ENCODE measurements around the gene ADARB2. TPM values are rescaled to one million over a fixed set of nuclear protein-coding genes. Genes with fewer than 3 reads are reported as not detected.

The ADARB2 gene
- total and polyA plus RNA-seq, 2 experiments from 2014 or later: 2.0 to 5.0 TPM

DNA sequence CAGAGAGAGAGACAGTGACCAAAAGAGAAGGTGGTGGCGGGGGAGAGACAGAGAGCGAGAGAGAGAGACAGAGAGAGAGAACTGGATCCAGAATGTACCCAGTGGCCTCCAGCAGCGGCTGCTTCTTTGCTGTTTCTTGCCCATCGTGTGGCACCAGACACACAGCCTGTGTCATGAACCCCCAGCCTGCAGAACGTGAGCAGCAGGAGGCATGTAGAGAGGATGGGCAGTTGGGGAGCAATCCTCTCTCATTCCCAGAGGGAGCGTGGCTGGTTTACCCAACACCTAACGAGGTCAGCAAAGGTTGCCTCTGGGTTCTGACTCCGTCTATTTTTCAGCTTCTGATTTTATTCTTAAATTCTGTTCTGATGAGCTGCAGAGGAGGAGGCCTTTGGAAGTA lies 168.1 kb downstream of the ADARB2 start:
- Mint-ChIP-seq H3K4me1 (no peaks in the 10 kb centered on the region; the same call in 2 of the 3 replicates), H3K36me3 (ENCODE audit: low read depth) (no peaks in the 10 kb centered on the region; the same call in 2 of the 3 replicates), H3K9me3 (peaks cover 3% of the 10 kb centered on the region; the same call in 1 of the 3 replicates), H3K4me3 (no peak overlapping the region), H3K27ac (no peak overlapping the region), H3K27me3 (ENCODE audit: insufficient read depth, low read depth, poor library complexity) (peaks cover 7% of the 10 kb centered on the region)
- ATAC-seq: no peak
- no peak overlapping the region for H3K4me3 ChIP-seq
- no peaks in the 10 kb centered on the region for H3K79me2 ChIP-seq (replicated peaks; ENCODE audit: insufficient read depth)
- no peak overlapping the region for H3K27ac ChIP-seq (ENCODE audit: low read depth)
- TF ChIP-seq ETS1 (IDR thresholded peaks at IDR 0.05) (no peak), CREB1 (CRISPR knock-in tag; IDR thresholded peaks at IDR 0.05; ENCODE audit: low read depth) (no peak), JUNB (IDR thresholded peaks at IDR 0.05; ENCODE audit: unreplicated experiment) (no peak), EZH2phosphoT487 (IDR thresholded peaks at IDR 0.05; ENCODE audit: unreplicated experiment) (no peak), ZNF462 (CRISPR knock-in tag; IDR thresholded peaks at IDR 0.05) (no peak), STAT1 (IDR thresholded peaks at IDR 0.05; ENCODE audit: unreplicated experiment) (no peak), POLR2AphosphoS5 (IDR thresholded peaks at IDR 0.05; ENCODE audit: low read depth) (no peak), ZNF114 (CRISPR knock-in tag; IDR thresholded peaks at IDR 0.05) (no peak), ZNF331 (CRISPR knock-in tag; IDR thresholded peaks at IDR 0.05; ENCODE audit: low read depth) (no peak), EZH2 (IDR thresholded peaks at IDR 0.05; ENCODE audit: low read depth, unreplicated experiment) (no peak), CTCF (conservative IDR thresholded peaks at IDR 0.05; ENCODE audit: low read depth in 2 of 2) (no peak), NANOG (IDR thresholded peaks at IDR 0.05; ENCODE audit: borderline replicate concordance) (no peak)
- TF ChIP-seq, protein P1, sequence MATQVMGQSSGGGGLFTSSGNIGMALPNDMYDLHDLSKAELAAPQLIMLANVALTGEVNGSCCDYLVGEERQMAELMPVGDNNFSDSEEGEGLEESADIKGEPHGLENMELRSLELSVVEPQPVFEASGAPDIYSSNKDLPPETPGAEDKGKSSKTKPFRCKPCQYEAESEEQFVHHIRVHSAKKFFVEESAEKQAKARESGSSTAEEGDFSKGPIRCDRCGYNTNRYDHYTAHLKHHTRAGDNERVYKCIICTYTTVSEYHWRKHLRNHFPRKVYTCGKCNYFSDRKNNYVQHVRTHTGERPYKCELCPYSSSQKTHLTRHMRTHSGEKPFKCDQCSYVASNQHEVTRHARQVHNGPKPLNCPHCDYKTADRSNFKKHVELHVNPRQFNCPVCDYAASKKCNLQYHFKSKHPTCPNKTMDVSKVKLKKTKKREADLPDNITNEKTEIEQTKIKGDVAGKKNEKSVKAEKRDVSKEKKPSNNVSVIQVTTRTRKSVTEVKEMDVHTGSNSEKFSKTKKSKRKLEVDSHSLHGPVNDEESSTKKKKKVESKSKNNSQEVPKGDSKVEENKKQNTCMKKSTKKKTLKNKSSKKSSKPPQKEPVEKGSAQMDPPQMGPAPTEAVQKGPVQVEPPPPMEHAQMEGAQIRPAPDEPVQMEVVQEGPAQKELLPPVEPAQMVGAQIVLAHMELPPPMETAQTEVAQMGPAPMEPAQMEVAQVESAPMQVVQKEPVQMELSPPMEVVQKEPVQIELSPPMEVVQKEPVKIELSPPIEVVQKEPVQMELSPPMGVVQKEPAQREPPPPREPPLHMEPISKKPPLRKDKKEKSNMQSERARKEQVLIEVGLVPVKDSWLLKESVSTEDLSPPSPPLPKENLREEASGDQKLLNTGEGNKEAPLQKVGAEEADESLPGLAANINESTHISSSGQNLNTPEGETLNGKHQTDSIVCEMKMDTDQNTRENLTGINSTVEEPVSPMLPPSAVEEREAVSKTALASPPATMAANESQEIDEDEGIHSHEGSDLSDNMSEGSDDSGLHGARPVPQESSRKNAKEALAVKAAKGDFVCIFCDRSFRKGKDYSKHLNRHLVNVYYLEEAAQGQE (IDR thresholded peaks at IDR 0.05; ENCODE audit: unreplicated experiment): no peak
- H3K27me3 ChIP-seq (ENCODE audit: insufficient read depth): no peaks in the 10 kb centered on the region
- H3K9me2 ChIP-seq (ENCODE audit: insufficient read depth): no peaks in the 10 kb centered on the region
- H3F3A ChIP-seq (replicated peaks; ENCODE audit: low read depth): no peaks in the 10 kb centered on the region
- DNase-seq (ENCODE audit: low spot score): no peak
- no peaks in the 10 kb centered on the region for H3K36me3 ChIP-seq (ENCODE audit: insufficient read depth)
- no peak overlapping the region for H2AFZ ChIP-seq
- no peaks in the 10 kb centered on the region for H3K4me1 ChIP-seq (ENCODE audit: insufficient read depth)
- H3K4me2 ChIP-seq: no peak overlapping the region
- H4K20me1 ChIP-seq (replicated peaks; ENCODE audit: insufficient read depth): no peaks in the 10 kb centered on the region
